ENCODE results near the gene DDX3X.

The DDX3X gene

DNA sequence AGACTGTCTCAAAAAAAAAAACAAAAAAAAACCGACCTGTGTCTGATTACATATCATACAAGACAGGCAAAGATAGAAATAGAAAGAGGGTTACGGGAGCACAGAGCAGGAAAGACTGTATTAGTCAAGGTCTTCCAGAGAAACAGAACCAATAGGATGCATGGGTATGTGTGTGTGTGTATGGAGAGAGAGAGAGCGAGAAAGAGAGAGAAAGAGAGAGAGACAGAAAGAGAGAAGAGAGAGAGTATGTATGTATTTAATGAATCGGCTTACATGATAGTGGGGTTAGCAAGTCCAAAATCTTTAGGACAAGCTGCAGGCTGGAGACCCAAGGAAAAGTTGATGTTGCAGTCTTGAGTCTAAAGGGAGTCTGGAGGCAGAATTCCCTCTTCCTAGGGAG lies 7.5 kb upstream of the DDX3X start:
- Histone ChIP-seq H2BK5ac (ENCODE audit: low read depth, low read length, poor library complexity, severe bottlenecking) (no peak overlapping the region), H3K27me3 (ENCODE audit: control insufficient read depth in 1 of 2, insufficient read depth in 1 of 2, low read length in 2 of 2) (peaks cover 0 to 3% of the 10 kb centered on the region in 2 experiments), H3K36me3 (ENCODE audit: control insufficient read depth in 1 of 2, insufficient read depth in 2 of 2, low read depth in 1 of 2, low read length in 2 of 2) (no peaks in the 10 kb centered on the region), H3K27ac (ENCODE audit: low read length, poor library complexity, severe bottlenecking) (no peak overlapping the region), H3K9me3 (ENCODE audit: control insufficient read depth, low read length) (no peaks in the 10 kb centered on the region), H3K4me1 (ENCODE audit: control insufficient read depth, insufficient read depth, low read depth, low read length) (peaks cover 2% of the 10 kb centered on the region), H2BK15ac (ENCODE audit: low read depth, poor library complexity, severe bottlenecking) (no peak overlapping the region), H2AFZ (ENCODE audit: low read depth, low read length) (no peak overlapping the region), H3K4ac (ENCODE audit: low read depth in 1 of 2, low read length in 2 of 2) (no peak overlapping the region), H3K14ac (ENCODE audit: low read length in 2 of 2) (no peak overlapping the region), H3K4me3 (ENCODE audit: insufficient read depth in 1 of 2, low read depth in 1 of 2, low read length in 2 of 2) (no peak overlapping the region), H4K91ac (ENCODE audit: low read length) (no peak overlapping the region), H2AK5ac (ENCODE audit: low read length, severe bottlenecking) (no peak overlapping the region), H3K79me1 (replicated peaks; ENCODE audit: low read length, poor library complexity, severe bottlenecking) (no peaks in the 10 kb centered on the region), H3K9ac (ENCODE audit: low read length) (no peak overlapping the region), H2BK120ac (ENCODE audit: low read depth, low read length) (no peak overlapping the region), H2BK12ac (ENCODE audit: low read length in 2 of 2) (no peak overlapping the region), H3K4me2 (ENCODE audit: low read length, poor library complexity, severe bottlenecking) (no peak overlapping the region), H3K23ac (ENCODE audit: low read length in 2 of 2) (no peak overlapping the region), H3K18ac (ENCODE audit: low read depth in 1 of 2, low read length in 2 of 2) (no peak overlapping the region), H4K8ac (ENCODE audit: low read length) (no peak overlapping the region)
- DNase-seq, result no peak
- WGBS, result 94% methylated on average over 3 of the region's 4 CpGs

DNA sequence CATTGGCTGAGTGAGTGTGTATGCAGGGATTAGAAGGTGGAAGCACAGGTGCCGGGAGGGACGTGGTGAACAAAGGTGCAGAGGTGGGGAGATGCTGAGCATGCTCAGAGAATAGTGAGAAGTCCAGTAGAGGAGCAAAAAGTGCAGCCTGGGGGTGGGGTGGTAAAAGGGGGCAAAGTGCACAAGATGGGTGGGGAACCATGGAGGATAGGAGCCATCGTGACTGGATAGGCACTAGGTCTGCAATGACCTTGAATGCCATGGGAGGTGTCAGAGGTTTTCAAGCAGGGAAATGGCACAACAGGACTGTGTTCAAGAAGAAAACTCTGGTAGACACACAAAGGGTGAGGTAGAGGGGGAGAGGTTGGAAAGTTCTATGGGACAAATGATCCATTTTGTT lies 6.6 kb upstream of the DDX3X start:
- Histone ChIP-seq H4K91ac (ENCODE audit: low read length) (no peak overlapping the region), H3K14ac (ENCODE audit: low read length in 2 of 2) (no peak overlapping the region), H3K4ac (ENCODE audit: low read depth in 1 of 2, low read length in 2 of 2) (no peak overlapping the region), H3K27me3 (ENCODE audit: control insufficient read depth in 1 of 2, insufficient read depth in 1 of 2, low read length in 2 of 2) (no peaks in the 10 kb centered on the region), H3K23ac (ENCODE audit: low read length in 2 of 2) (no peak overlapping the region), H2AFZ (ENCODE audit: low read depth, low read length) (no peak overlapping the region), H3K4me1 (ENCODE audit: control insufficient read depth, insufficient read depth, low read depth, low read length) (peaks cover 2% of the 10 kb centered on the region), H3K36me3 (ENCODE audit: control insufficient read depth in 1 of 2, insufficient read depth in 2 of 2, low read depth in 1 of 2, low read length in 2 of 2) (no peaks in the 10 kb centered on the region), H3K4me3 (ENCODE audit: insufficient read depth in 1 of 2, low read depth in 1 of 2, low read length in 2 of 2) (no peak overlapping the region), H3K79me1 (replicated peaks; ENCODE audit: low read length, poor library complexity, severe bottlenecking) (no peaks in the 10 kb centered on the region), H2AK5ac (ENCODE audit: low read length, severe bottlenecking) (no peak overlapping the region), H2BK5ac (ENCODE audit: low read depth, low read length, poor library complexity, severe bottlenecking) (no peak overlapping the region), H3K4me2 (ENCODE audit: low read length, poor library complexity, severe bottlenecking) (no peak overlapping the region), H3K9me3 (ENCODE audit: control insufficient read depth, low read length) (no peaks in the 10 kb centered on the region), H4K8ac (ENCODE audit: low read length) (no peak overlapping the region), H2BK120ac (ENCODE audit: low read depth, low read length) (no peak overlapping the region), H3K18ac (ENCODE audit: low read depth in 1 of 2, low read length in 2 of 2) (no peak overlapping the region), H3K27ac (ENCODE audit: low read length, poor library complexity, severe bottlenecking) (no peak overlapping the region), H2BK15ac (ENCODE audit: low read depth, poor library complexity, severe bottlenecking) (no peak overlapping the region), H2BK12ac (ENCODE audit: low read length in 2 of 2) (no peak overlapping the region), H3K9ac (ENCODE audit: low read length) (no peak overlapping the region)
- 93% methylated on average over 3 of the region's 3 CpGs for WGBS
- DNase-seq, result no peak

DNA sequence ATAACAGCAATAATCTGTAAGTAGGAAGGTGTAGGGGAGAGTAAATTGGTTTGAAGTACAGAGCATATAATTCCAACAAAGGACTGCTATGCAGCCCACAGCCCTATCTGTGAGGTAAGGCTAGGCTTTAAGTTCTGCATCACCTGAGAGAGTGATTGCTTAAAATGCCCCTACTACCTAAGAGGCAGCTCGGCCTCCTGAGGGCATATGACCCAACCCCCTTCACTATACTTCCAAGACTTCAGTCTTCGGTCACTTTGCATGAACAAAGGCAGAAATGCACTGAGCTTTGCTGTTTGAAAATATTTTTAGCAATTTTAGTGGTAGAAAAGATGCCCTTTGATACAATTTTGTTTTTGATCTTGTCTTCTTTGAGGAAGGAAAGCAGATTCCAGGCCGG lies 4.9 kb upstream of the DDX3X start:
- 100% methylated on average over 2 of the region's 3 CpGs for WGBS
- Histone ChIP-seq H3K27me3 (ENCODE audit: control insufficient read depth in 1 of 2, insufficient read depth in 1 of 2, low read length in 2 of 2) (no peaks in the 10 kb centered on the region), H3K23ac (ENCODE audit: low read length in 2 of 2) (no peak overlapping the region), H3K14ac (ENCODE audit: low read length in 2 of 2) (no peak overlapping the region), H3K9ac (ENCODE audit: low read length) (no peak overlapping the region), H3K4me1 (ENCODE audit: control insufficient read depth, insufficient read depth, low read depth, low read length) (peaks cover 2% of the 10 kb centered on the region), H3K4me2 (ENCODE audit: low read length, poor library complexity, severe bottlenecking) (no peak overlapping the region), H2BK12ac (ENCODE audit: low read length in 2 of 2) (no peak overlapping the region), H2BK5ac (ENCODE audit: low read depth, low read length, poor library complexity, severe bottlenecking) (no peak overlapping the region), H2BK120ac (ENCODE audit: low read depth, low read length) (no peak overlapping the region), H2AK5ac (ENCODE audit: low read length, severe bottlenecking) (no peak overlapping the region), H3K27ac (ENCODE audit: low read length, poor library complexity, severe bottlenecking) (no peak overlapping the region), H4K91ac (ENCODE audit: low read length) (no peak overlapping the region), H2AFZ (ENCODE audit: low read depth, low read length) (no peak overlapping the region), H3K79me1 (replicated peaks; ENCODE audit: low read length, poor library complexity, severe bottlenecking) (no peaks in the 10 kb centered on the region), H2BK15ac (ENCODE audit: low read depth, poor library complexity, severe bottlenecking) (no peak overlapping the region), H3K36me3 (ENCODE audit: control insufficient read depth in 1 of 2, insufficient read depth in 2 of 2, low read depth in 1 of 2, low read length in 2 of 2) (no peaks in the 10 kb centered on the region), H3K4ac (ENCODE audit: low read depth in 1 of 2, low read length in 2 of 2) (no peak overlapping the region), H3K4me3 (ENCODE audit: insufficient read depth in 1 of 2, low read depth in 1 of 2, low read length in 2 of 2) (no peak overlapping the region), H3K9me3 (ENCODE audit: control insufficient read depth, low read length) (no peaks in the 10 kb centered on the region), H3K18ac (ENCODE audit: low read depth in 1 of 2, low read length in 2 of 2) (no peak overlapping the region), H4K8ac (ENCODE audit: low read length) (no peak overlapping the region)
- no peak for DNase-seq

DNA sequence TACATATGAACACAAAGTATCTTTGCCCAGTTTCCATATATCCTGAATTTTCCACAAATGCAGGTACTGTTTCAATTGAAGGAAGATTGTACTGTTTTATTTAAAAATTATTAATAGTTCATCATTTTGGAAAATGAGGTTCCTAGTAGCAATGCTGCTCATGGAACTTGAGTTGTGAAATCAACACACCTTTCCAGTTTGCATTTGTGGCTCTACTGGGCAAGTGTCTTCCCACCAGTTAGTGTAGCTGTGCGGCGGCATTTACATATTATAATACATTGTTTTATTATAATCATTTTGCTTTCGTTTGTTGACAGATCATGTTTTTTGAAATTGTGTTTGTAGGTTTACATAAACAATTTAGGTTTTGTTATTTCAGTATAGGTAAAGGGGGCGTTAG lies 2.0 kb upstream of the DDX3X start:
- no peak for DNase-seq
- peak overlapping the region in 1 of 2 experiments; percentile 97 for H3K4me3 ChIP-seq (ENCODE audit: insufficient read depth in 1 of 2, low read depth in 1 of 2, low read length in 2 of 2)
- H3K18ac ChIP-seq (ENCODE audit: low read depth in 1 of 2, low read length in 2 of 2), result no peak overlapping the region
- H3K36me3 ChIP-seq (ENCODE audit: control insufficient read depth in 1 of 2, insufficient read depth in 2 of 2, low read depth in 1 of 2, low read length in 2 of 2), result peaks cover 0 to 3% of the 10 kb centered on the region in 2 experiments
- no peak overlapping the region for H3K14ac ChIP-seq (ENCODE audit: low read length in 2 of 2)
- no peak overlapping the region for H4K91ac ChIP-seq (ENCODE audit: low read length)
- H3K27ac ChIP-seq (ENCODE audit: low read length, poor library complexity, severe bottlenecking), result peak overlapping the region; percentile 95
- WGBS, result 60% methylated on average over 2 of the region's 4 CpGs
- H2BK15ac ChIP-seq (ENCODE audit: low read depth, poor library complexity, severe bottlenecking), result no peak overlapping the region
- H2AFZ ChIP-seq (ENCODE audit: low read depth, low read length), result no peak overlapping the region
- no peak overlapping the region for H3K4ac ChIP-seq (ENCODE audit: low read depth in 1 of 2, low read length in 2 of 2)
- H3K4me2 ChIP-seq (ENCODE audit: low read length, poor library complexity, severe bottlenecking), result no peak overlapping the region
- no peaks in the 10 kb centered on the region for H3K79me1 ChIP-seq (replicated peaks; ENCODE audit: low read length, poor library complexity, severe bottlenecking)
- H3K4me1 ChIP-seq (ENCODE audit: control insufficient read depth, insufficient read depth, low read depth, low read length), result peaks cover 2% of the 10 kb centered on the region
- H2BK120ac ChIP-seq (ENCODE audit: low read depth, low read length), result no peak overlapping the region
- no peak overlapping the region for H2BK12ac ChIP-seq (ENCODE audit: low read length in 2 of 2)
- no peak overlapping the region for H3K23ac ChIP-seq (ENCODE audit: low read length in 2 of 2)
- H3K9me3 ChIP-seq (ENCODE audit: control insufficient read depth, low read length), result no peaks in the 10 kb centered on the region
- H2AK5ac ChIP-seq (ENCODE audit: low read length, severe bottlenecking), result no peak overlapping the region
- no peak overlapping the region for H2BK5ac ChIP-seq (ENCODE audit: low read depth, low read length, poor library complexity, severe bottlenecking)
- H3K9ac ChIP-seq (ENCODE audit: low read length), result peak overlapping the region; percentile 100
- H4K8ac ChIP-seq (ENCODE audit: low read length), result no peak overlapping the region
- H3K27me3 ChIP-seq (ENCODE audit: control insufficient read depth in 1 of 2, insufficient read depth in 1 of 2, low read length in 2 of 2), result no peaks in the 10 kb centered on the region
